ENCODE measurements around the gene PRIM2.
"Not testable (repeated sequence)": the region's sequence is repeated elsewhere in the genome, so short reads cannot be mapped to it uniquely, and the experiment has no call there.

GRCh38 chr6:57559170-57559569 lies 241.7 kb downstream of the PRIM2 start:
- TF ChIP-seq CTCF, POLR2A (IDR thresholded peaks at IDR 0.05): not testable (repeated sequence)

Measured in Peyer's patch (tissue), 4 donors.